Common myeloid progenitor, CD34-positive (primary cell): ENCODE data around the gene FAM222B.
"Not testable (repeated sequence)": the region's sequence is repeated elsewhere in the genome, so short reads cannot be mapped to it uniquely, and the experiment has no call there.

Experiments
- CTCF ChIA-PET: fragments of 350-600 bp; sonication (Branson Sonifier 250); formaldehyde crosslinking; loops from one replicate; lab custom pipeline; 2021; ENCODE audit warnings: antibody characterized with exemption; lab: Charles Lee
- POLR2A ChIA-PET: fragments of 350-600 bp; sonication (Branson Sonifier 250); formaldehyde crosslinking; loops from one replicate; lab custom pipeline; 2021; ENCODE audit warnings: antibody characterized with exemption; lab: Charles Lee
- DNase-seq, 3 donors: peaks; one replicate each; pipeline versions ENCODE4 v3.0.0 to v3.0.0-alpha.2; 2013
- H3K27ac ChIP-seq, 2 experiments: 1 replicate in 1 of 2; 2 replicates in 1 of 2; pipeline ENCODE4 v1.7.0; 2013; ENCODE audit warnings: inconsistent platforms in 2 of 2, low read length in 2 of 2, mild to moderate bottlenecking in 2 of 2, low read depth in 1 of 2, moderate library complexity in 1 of 2; ENCODE audit not compliant: severe bottlenecking in 2 of 2, insufficient read depth in 1 of 2, poor library complexity in 1 of 2
- H3K27me3 ChIP-seq, 5 experiments: replicated peaks in 2 of 5; 1 replicate in 3 of 5; 2 replicates in 2 of 5; pipeline versions ENCODE4 v1.6.1 to v1.7.0; 2013; ENCODE audit warnings: low read length in 4 of 5, mild to moderate bottlenecking in 2 of 5, moderate library complexity in 2 of 5, inconsistent platforms in 1 of 5; ENCODE audit not compliant: insufficient read depth in 5 of 5, control insufficient read depth in 4 of 5
- H3K36me3 ChIP-seq, 4 experiments: 1 replicate in 2 of 4; 2 replicates in 2 of 4; pipeline versions ENCODE4 v1.6.1 to v1.7.0; 2013; ENCODE audit warnings: low read length in 3 of 4, control low read depth in 1 of 4, mild to moderate bottlenecking in 1 of 4; ENCODE audit not compliant: control insufficient read depth in 4 of 4, insufficient read depth in 4 of 4
- H3K4me1 ChIP-seq, 4 experiments: 1 replicate in 3 of 4; 2 replicates in 1 of 4; pipeline versions ENCODE4 v1.6.1 to v1.7.1; 2013; ENCODE audit warnings: low read length in 3 of 4, mild to moderate bottlenecking in 3 of 4, control low read depth in 1 of 4, inconsistent platforms in 1 of 4, moderate library complexity in 1 of 4; ENCODE audit not compliant: control insufficient read depth in 4 of 4, insufficient read depth in 4 of 4; ENCODE audit errors: control extremely low read depth in 1 of 4
- H3K4me3 ChIP-seq, 7 experiments: 1 replicate in 4 of 7; 2 replicates in 3 of 7; pipeline versions ENCODE4 v1.5.1 to v1.7.0; 2013; ENCODE audit warnings: mild to moderate bottlenecking in 7 of 7, low read length in 6 of 7, moderate library complexity in 6 of 7, inconsistent platforms in 2 of 7, low read depth in 2 of 7, control low read depth in 1 of 7; ENCODE audit not compliant: insufficient read depth in 4 of 7, control insufficient read depth in 1 of 7; ENCODE audit errors: extremely low read depth in 1 of 7
- H3K9me3 ChIP-seq, 5 experiments: 1 replicate in 4 of 5; 2 replicates in 1 of 5; pipeline versions ENCODE4 v1.6.1 to v1.7.1; 2013; ENCODE audit warnings: low read length in 4 of 5, mild to moderate bottlenecking in 2 of 5, inconsistent platforms in 1 of 5, low read depth in 1 of 5, moderate library complexity in 1 of 5; ENCODE audit not compliant: control insufficient read depth in 4 of 5, insufficient read depth in 2 of 5; ENCODE audit errors: control extremely low read depth in 1 of 5
- WGBS: methylation state at CpG from one replicate; pipeline ENCODE4 v1.1.5; 2013; ENCODE audit not compliant: insufficient coverage; 5-methylcytosine and 5-hydroxymethylcytosine counted together

Gene FAM222B

GRCh38 chr17:28855336-28855679, 12.7 kb upstream of the FAM222B start:
- ChIA-PET POLR2A (no interaction called here), CTCF (interaction anchor here (0.7 to 1.4 kb wide), 3 partner anchors 43 to 512 kb away, joined by 3 to 4 read pairs (median 4); no protein-coding TSS in a partner anchor)
- DNase-seq: no peak
- H3K27ac ChIP-seq: peak overlapping the region; percentile 67 to 89
- WGBS: 18% methylated on average over 5 of the region's 5 CpGs
- H3K9me3 ChIP-seq: no peaks in the 10 kb centered on the region
- H3K4me1 ChIP-seq: peaks cover 4 to 16% (median 13%) of the 10 kb centered on the region in 4 experiments
- peaks cover 16 to 33% (median 25%) of the 10 kb centered on the region in 4 experiments for H3K36me3 ChIP-seq
- H3K27me3 ChIP-seq: no peaks in the 10 kb centered on the region
- peak overlapping the region; percentile 89 to 99 (median 95) for H3K4me3 ChIP-seq

- Histone ChIP-seq H3K9me3 (no peaks in the 10 kb centered on the region), H3K4me1 (peaks cover 4 to 16% (median 13%) of the 10 kb centered on the region in 4 experiments), H3K36me3 (peaks cover 16 to 30% (median 24%) of the 10 kb centered on the region in 4 experiments), H3K27ac (peak within 1 kb of the TSS; percentile 67 to 89), H3K4me3 (peak within 1 kb of the TSS; percentile 89 to 99 (median 95)), H3K27me3 (no peaks in the 10 kb centered on the region)
- CTCF ChIA-PET: interaction anchor here (0.6 kb wide), 1 partner anchor 184 kb away, joined by 3 read pairs; no protein-coding TSS in a partner anchor
- DNase-seq: peak; percentile 79 to 90 (median 85)
- WGBS: under 1% methylated on average over 30 of the region's 42 CpGs
- POLR2A ChIA-PET: no interaction called here
These were observed 12.1 kb upstream of the FAM222B start, which contains the start of gene ERAL1 for GRCh38 chr17:28854457-28855335. ERAL1 (plus strand) TSS chr17:28855016; CDS start chr17:28855035, 19 bp downstream.

- H3K27ac ChIP-seq: no peak overlapping the region
- ChIA-PET POLR2A (interaction anchor here (0.6 kb wide), 1 partner anchor 66 kb away, joined by 4 read pairs; no protein-coding TSS in a partner anchor), CTCF (interaction anchor here (1.2 kb wide), 1 partner anchor 50 kb away, joined by 3 read pairs; no protein-coding TSS in a partner anchor)
- no peak for DNase-seq
- WGBS: 100% methylated on average over 1 of the region's 2 CpGs
- peaks cover 4 to 16% (median 13%) of the 10 kb centered on the region in 4 experiments for H3K4me1 ChIP-seq
- H3K36me3 ChIP-seq: peaks cover 7 to 17% (median 13%) of the 10 kb centered on the region in 4 experiments
- H3K27me3 ChIP-seq: no peaks in the 10 kb centered on the region
- no peak overlapping the region for H3K4me3 ChIP-seq
- no peaks in the 10 kb centered on the region for H3K9me3 ChIP-seq
These were observed 10.7 kb upstream of the FAM222B start for GRCh38 chr17:28853295-28853694.

GRCh38 chr17:28849281-28849680, 6.7 kb upstream of the FAM222B start:
- H3K4me1 ChIP-seq: peaks cover 0 to 3% (median 3%) of the 10 kb centered on the region in 4 experiments
- no peaks in the 10 kb centered on the region for H3K36me3 ChIP-seq
- DNase-seq: peak; percentile 75 to 86 (median 85)
- no peaks in the 10 kb centered on the region for H3K27me3 ChIP-seq
- ChIA-PET CTCF (interaction anchor here (1.0 to 4.6 kb wide), 19 partner anchors 12 to 122 kb away, joined by 3 to 41 read pairs (median 5); partner anchors contain the start of genes DHRS13 and FLOT2), POLR2A (interaction anchor here (0.6 kb wide), 1 partner anchor 49 kb away, joined by 3 read pairs; no protein-coding TSS in a partner anchor)
- H3K9me3 ChIP-seq: no peaks in the 10 kb centered on the region
- no peak overlapping the region for H3K27ac ChIP-seq
- H3K4me3 ChIP-seq: no peak overlapping the region
- WGBS: 0% methylated on average over 2 of the region's 5 CpGs

- H3K4me3 ChIP-seq, H3K9me3 ChIP-seq, H3K27me3 ChIP-seq, H3K36me3 ChIP-seq, POLR2A ChIA-PET, H3K27ac ChIP-seq, H3K4me1 ChIP-seq: not testable (repeated sequence)
- CTCF ChIA-PET: interaction anchor here (1.0 to 4.6 kb wide), 20 partner anchors 13 to 122 kb away, joined by 3 to 41 read pairs (median 4); partner anchors contain the start of genes DHRS13 and FLOT2
- peak; percentile 60 to 80 (median 72) for DNase-seq
- 98% methylated on average over 6 of the region's 15 CpGs for WGBS
These were observed 6.1 kb upstream of the FAM222B start for GRCh38 chr17:28848667-28849066.

GRCh38 chr17:28846699-28847098, 4.1 kb upstream of the FAM222B start:
- H3K4me3 ChIP-seq, H3K9me3 ChIP-seq, H3K36me3 ChIP-seq, DNase-seq, H3K4me1 ChIP-seq, H3K27me3 ChIP-seq, H3K27ac ChIP-seq: not testable (repeated sequence)
- 100% methylated on average over 8 of the region's 9 CpGs for WGBS
- CTCF ChIA-PET: interaction anchor here (1.2 kb wide), 1 partner anchor 52 kb away, joined by 6 read pairs; no protein-coding TSS in a partner anchor
- POLR2A ChIA-PET: interaction anchor here (0.6 kb wide), 1 partner anchor 76 kb away, joined by 4 read pairs; no protein-coding TSS in a partner anchor
